ENCODE measurements around the gene TMEM245.
"Not testable (repeated sequence)": the region's sequence is repeated elsewhere in the genome, so short reads cannot be mapped to it uniquely, and the experiment has no call there.

TMEM245 gene

GRCh38 chr9:109129470-109130197 is 9.9 kb upstream of the TMEM245 start:
- DNase-seq: no peak

GRCh38 chr9:109126671-109127070 is 6.9 kb upstream of the TMEM245 start:
- not testable (repeated sequence) for DNase-seq

GRCh38 chr9:109124121-109124520 is 4.4 kb upstream of the TMEM245 start:
- DNase-seq: no peak

- no peak for DNase-seq
Measured at GRCh38 chr9:109122726-109123621, 3.2 kb upstream of the TMEM245 start.

GRCh38 chr9:109121232-109121796 is 1.6 kb upstream of the TMEM245 start:
- no peak for DNase-seq

GRCh38 chr9:109120204-109120789 is 550 bp upstream of the TMEM245 start:
- no peak for DNase-seq

- peak; percentile 62 for DNase-seq
Measured at GRCh38 chr9:109118808-109119438, 824 bp downstream of the TMEM245 start.

- peak; percentile 41 for DNase-seq
Measured at GRCh38 chr9:109117856-109118807, 1.6 kb downstream of the TMEM245 start.

- no peak for DNase-seq
Measured at GRCh38 chr9:109115931-109116526, 3.7 kb downstream of the TMEM245 start.

- no peak for DNase-seq
Measured at GRCh38 chr9:109114670-109115069, 5.1 kb downstream of the TMEM245 start.

- no peak for DNase-seq
Measured at GRCh38 chr9:109113892-109114609, 5.7 kb downstream of the TMEM245 start.

GRCh38 chr9:109113254-109113653 is 6.5 kb downstream of the TMEM245 start:
- no peak for DNase-seq

GRCh38 chr9:109110329-109111021 is 9.3 kb downstream of the TMEM245 start:
- no peak for DNase-seq

GRCh38 chr9:109109967-109110328 is 9.8 kb downstream of the TMEM245 start:
- peak; percentile 32 for DNase-seq

GRCh38 chr9:109108318-109108717 is 11.4 kb downstream of the TMEM245 start:
- DNase-seq: no peak

GRCh38 chr9:109107402-109108240 is 12.1 kb downstream of the TMEM245 start:
- DNase-seq: no peak

- no peak for DNase-seq
Measured at GRCh38 chr9:109101810-109102209, 17.9 kb downstream of the TMEM245 start.

- no peak for DNase-seq
Measured at GRCh38 chr9:109101202-109101595, 18.5 kb downstream of the TMEM245 start.

Data from eye (tissue), 1 donor.